HT1080 (cell line): ENCODE measurements around the gene FAM72B. TPM values are rescaled to one million over a fixed set of nuclear protein-coding genes. Genes with fewer than 3 reads are reported as not detected.
A peak's percentile ranks its signal among the peaks of the same experiment; 100 is the strongest.
"Not testable (repeated sequence)": the region's sequence is repeated elsewhere in the genome, so short reads cannot be mapped to it uniquely, and the experiment has no call there.

ENCODE experiments used
- DNase-seq: peaks from one replicate; pipeline ENCODE4 v3.0.0-alpha.2; 2015; ENCODE audit warnings: low read depth
- total RNA-seq: library from RNA; depleted of rRNA; stranded (reverse); fragments of >200 nt; shearing (Covaris generic); gene quantifications from 2 replicates; pipeline ENCODE4 v1.2.3, GENCODE V29; 2014

FAM72B gene
- total RNA-seq, 1 experiment from 2014 or later: 16.0 TPM

DNA sequence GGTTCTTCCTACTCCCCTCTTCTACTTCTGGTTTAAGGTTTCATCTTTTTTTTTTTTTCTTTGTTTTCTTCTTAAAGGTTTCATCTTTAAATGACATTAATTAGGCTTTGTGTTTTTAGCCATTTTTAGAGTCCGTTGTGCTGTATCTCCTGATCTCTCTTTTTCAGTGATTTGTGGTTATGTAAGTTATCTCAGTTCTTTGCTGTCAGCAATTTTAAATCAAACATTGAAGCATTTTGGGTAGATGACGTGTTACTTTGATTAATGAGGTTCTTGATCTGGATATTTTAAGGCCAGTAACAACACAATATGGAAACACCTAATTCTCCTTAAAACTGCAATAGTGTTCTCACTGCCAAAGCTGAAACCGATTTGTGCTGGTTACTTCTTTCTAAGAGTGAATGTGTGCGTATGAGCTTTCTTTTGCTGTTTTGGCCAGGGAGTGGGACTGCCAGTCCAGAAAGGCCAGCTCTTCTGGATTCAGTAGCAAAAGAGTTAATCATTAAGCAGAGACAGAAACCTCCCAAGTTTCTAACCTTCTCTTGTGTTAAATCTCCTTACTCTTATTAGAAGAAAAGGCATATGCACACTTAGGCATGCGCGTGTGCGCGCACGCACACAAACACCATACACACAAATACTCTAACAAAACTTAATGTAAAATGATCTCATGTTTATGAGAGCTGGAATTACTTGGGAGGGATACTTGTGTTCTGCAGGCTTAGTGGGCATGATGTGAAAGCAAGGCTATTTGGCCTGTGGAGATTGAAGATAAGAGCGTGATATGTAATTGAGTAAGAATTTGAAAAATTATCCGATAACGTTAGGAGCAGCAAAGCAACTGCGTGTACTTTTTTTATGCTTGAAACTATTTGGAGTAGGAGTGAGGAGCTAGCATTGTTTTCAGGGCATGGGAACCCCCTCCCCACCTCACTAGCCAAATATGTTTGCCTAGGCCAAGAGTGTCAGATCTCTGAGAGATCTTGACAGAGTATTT, 17.1 kb upstream of the FAM72B start:
- not testable (repeated sequence) for DNase-seq

DNA sequence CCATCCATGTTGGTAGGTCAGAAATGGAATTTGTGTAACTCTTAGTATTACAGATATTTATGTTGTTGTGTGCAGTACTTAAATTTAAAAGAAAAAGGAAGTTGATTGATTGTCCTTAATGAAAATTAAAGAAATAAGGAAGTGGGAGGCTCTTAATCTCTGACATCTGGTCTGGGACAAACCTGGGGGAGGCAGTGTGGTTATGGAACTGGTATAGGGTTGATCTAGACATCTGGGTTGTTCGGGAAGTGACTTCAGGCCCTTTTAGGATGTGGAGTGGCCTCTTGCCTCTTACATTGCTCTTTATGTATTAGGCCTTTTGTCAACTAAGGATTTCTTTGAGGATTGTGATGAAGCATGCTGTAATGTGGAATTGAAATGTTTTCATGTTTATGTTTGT, 16.1 kb upstream of the FAM72B start:
- DNase-seq: not testable (repeated sequence)

DNA sequence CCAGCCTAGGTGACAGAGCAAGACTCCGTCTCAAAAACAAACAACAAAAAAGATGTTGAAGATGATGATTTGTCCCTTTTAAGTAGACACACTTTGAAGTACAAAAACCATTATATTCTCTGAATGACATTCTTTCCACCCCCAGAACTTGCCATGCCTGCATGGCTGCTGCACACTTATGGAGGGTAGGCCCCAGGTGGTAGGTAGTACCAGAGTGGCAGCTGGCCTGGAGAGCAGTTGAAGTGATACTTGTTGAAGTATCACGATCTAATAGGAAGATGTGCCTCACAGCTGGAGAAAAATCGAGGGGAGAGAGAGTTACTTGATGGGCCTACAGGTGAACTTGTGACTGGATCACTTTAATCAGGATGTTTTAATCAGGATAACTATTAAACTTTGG, 15.6 kb upstream of the FAM72B start:
- not testable (repeated sequence) for DNase-seq

DNA sequence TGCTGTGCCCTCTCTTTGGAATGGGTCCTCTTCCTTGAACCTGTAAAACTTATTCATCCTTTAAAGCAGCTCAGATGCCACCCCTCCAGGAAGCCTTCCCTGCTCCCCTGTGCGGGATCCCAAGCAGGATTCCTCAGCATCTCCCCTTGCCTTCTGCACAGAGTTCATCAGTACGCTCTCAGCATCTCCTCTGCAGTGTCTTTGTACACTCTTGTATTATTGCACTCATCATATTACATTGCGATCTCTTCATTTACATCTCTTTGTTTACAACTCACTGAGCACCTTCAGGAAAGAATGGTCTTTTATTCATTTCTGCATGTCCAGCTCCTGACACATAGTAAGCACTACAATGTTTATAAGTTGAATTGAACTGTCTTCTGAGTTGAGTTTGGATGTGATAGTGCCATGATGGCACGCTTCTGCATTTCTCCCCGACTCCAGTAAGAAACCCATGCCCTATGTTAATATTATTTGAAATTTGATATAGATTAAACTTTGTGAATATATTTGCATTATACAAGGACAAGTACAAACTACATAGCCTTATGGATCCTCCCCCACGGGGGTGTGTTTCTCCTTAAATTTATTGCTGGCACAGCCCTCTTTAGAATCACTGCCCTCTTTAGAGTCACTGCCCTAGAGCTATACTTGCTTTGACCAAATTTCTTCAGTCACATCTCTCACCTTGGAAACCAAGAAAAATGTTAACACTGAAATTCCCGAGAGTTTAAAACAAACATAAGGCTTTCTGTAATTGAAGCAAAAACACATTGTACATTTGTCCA, 13.1 kb upstream of the FAM72B start:
- not testable (repeated sequence) for DNase-seq

DNA sequence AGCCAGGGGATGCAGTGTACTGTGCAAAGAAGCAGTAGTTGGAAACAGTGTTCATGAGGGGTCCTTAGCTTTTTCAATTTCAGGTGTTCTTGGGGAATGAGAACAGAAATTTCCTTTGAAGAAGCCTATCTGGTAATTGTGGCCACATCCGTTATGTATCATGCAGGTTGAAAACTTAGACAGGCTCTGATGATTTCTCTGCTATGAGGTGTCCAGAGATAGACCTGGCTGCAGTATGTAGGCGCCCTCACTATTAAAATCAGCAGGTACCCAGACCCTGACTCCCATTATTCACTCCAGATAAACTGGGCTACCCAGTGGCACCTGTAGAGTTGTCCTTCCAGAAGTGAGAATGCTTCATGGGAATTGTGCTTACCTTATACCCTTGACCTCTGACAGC, 8.4 kb upstream of the FAM72B start:
- DNase-seq: not testable (repeated sequence)

DNA sequence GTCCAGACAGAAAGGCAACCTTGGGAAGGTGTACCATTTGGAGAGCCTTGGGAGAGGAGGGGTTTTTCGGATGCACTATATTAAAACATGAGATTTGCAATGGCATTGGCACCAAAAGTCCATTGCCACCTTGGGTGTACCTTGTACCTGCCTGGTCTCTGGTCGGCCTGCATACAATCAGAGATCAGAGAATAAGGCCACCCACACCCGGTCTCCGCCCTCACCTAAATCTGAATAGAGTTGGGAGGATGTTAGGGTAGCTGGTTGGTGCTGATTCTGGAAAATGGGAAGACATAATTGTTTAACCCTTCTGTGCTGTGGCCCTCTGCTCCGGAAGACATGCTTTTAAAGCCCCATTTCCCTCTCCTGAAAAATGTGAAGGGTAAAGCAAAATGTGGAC, 3.8 kb upstream of the FAM72B start:
- DNase-seq: not testable (repeated sequence)

DNA sequence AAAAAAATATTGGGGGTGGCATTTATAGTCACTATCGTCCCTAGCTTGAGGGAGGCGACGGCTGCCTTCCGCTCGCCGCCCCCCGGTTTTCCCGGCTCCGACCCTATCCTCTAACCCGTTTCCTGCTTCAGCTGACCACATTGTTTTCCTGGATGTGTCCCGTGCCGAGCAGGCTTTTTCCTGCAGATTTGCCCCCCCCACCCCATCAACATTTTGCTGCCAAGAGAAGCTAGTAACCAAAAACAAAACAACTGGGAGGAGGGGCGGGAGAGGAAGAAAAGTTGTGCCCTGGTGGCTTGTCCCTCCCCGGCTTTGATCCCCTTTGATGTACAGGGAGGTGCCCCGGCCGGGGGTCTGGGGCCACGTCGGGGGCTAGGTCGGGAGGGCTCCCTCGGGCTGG, 2.1 kb upstream of the FAM72B start:
- DNase-seq: not testable (repeated sequence)

DNA sequence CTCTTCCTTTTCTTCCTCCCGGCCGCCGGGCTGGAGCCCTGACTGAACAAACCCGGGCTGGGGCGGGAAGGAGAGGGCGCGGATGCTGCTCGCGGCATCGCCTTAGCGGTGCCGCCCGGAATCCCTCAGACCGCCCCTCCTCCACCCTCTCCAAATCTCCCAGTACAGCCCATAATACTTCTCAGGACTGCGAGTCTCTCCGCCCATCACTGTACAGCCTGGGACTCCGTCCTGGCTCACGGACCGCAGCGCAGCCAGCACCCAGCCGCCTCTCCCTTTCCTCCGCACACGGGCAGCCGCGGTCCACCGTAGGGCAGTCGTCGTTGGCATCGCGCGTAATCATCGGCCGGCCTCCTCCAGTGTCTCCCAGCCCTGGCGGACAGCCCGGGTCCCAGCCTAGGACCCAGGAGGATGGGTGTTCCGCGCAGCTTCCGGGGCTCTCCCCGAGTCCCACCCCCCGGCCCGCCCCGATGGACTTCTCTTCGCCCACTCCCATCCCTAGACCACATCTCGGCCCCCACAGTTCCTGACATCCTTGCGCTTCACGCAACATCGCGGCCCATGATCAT, 1.1 kb upstream of the FAM72B start:
- not testable (repeated sequence) for DNase-seq

DNA sequence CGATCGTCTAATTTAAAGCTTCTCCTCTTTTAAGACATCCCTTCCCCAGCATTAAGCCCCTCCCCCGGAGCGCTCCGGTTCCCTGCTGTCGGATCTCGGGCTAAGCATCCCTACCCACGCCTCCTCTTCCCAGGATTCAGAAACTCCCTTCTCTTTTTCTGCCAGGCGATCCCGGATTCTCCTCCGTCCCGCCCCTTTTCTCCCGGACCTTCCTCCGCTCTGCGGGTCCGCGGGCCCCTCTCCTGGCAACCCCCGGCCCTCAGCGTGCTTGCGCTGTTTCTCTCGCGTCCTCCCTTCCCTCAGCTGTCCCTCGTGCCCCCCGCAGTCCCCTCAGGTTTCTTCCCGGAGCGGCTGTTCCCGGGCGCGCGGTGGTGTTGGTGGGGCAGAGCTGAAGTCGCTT, 273 bp downstream of the FAM72B start:
- DNase-seq: peak; percentile 39

DNA sequence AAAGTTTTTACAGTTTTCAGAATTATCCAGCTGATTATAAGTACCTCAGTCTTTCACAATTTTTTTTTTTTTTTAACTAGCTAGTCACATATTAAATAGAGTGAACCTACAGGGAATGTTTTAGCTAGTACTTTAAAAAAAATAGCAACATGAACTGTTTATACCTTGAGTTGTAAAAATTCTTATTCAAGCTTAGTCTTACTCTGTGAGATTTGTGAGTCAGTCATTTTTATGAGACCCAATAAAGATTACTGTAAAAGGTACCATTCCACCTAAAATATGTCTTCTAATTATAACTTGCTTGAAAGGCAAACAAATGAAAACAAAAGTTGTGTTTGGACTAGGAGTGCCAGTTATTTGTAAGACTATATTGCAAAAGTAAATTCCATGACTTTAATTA, 5.9 kb downstream of the FAM72B start:
- not testable (repeated sequence) for DNase-seq

DNA sequence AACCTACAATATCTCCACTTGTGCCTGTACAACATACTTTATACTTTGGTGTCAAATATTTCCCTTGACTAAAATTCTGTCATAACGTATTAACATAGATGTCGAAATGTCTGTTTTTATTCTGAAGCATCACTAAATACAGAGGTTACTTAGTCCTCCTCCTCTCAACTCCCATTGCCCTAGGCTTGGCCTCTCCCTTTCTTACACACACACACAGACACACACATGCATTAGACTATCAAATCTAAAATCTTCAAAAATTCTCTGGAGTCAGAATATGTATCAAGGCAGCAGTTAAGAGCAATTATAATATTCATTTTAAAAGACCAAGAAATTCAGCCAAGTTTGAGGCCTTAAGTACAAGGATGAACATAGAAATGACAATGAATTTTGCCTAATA, 7.5 kb downstream of the FAM72B start:
- not testable (repeated sequence) for DNase-seq

DNA sequence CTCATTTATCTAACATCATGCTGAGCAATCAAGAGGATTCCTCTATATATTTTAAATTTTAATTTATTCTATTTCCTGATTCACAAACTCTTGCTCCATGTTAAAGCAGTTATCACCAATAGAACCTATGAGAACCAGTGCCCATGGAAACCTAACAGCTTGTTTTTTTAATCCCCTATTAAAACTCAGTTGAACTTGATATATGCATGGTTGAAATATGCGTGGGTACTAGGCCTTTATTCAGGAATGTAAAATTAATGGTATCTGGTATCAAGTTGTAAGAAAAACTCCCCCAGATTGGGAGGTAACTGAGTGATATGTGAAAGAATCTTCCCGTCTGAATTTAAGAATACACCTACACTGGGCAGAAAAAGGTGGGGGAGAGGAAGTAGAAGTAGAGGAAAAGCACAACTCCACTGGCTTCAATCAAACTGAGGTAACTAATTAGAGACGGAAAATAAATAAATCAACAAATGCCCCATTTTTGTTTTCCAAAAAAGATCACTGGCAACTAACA, 15.9 kb downstream of the FAM72B start:
- DNase-seq: not testable (repeated sequence)

DNA sequence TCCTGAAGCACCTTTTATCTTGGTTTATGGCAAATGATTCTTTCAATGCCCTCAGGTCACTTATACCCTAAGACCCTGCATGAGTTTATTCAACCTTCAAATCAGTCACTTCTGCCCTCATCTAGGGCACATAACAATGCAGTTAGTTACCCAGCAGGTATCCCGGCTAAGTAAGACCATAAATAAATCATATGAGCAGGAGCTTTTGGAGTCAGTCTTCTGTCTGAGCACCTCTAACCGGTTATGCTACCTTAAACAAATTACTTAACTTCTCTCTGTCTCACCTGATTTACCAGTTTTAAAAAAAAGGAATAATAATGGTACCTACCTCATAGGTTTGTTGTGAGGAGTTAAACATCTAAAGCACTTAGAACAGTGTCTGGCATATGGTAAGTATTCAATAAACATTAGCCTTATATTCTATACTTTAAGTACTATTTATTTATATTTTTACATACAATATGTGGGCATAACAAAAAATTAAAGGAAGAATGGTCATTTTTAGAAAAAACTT, 16.9 kb downstream of the FAM72B start:
- DNase-seq: not testable (repeated sequence)

DNA sequence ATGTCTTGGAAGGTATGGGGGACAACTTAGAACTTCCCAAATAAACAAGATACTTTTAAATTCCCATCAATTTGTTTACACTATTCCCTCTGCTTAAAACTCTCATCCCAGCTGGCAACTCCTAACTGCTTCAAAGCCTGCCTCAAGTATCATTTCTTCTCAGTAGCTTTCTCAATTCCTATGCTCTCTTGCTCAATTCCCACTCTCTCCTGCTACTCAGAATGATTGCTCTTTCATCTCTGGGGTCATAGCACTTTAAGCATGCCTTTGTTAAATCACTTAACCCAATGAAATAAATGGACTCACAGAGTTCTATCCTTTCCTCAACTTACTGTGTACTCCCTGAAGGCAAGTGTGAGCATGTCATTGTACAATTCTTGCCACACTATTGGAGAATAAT, 18.8 kb downstream of the FAM72B start:
- DNase-seq: not testable (repeated sequence)

DNA sequence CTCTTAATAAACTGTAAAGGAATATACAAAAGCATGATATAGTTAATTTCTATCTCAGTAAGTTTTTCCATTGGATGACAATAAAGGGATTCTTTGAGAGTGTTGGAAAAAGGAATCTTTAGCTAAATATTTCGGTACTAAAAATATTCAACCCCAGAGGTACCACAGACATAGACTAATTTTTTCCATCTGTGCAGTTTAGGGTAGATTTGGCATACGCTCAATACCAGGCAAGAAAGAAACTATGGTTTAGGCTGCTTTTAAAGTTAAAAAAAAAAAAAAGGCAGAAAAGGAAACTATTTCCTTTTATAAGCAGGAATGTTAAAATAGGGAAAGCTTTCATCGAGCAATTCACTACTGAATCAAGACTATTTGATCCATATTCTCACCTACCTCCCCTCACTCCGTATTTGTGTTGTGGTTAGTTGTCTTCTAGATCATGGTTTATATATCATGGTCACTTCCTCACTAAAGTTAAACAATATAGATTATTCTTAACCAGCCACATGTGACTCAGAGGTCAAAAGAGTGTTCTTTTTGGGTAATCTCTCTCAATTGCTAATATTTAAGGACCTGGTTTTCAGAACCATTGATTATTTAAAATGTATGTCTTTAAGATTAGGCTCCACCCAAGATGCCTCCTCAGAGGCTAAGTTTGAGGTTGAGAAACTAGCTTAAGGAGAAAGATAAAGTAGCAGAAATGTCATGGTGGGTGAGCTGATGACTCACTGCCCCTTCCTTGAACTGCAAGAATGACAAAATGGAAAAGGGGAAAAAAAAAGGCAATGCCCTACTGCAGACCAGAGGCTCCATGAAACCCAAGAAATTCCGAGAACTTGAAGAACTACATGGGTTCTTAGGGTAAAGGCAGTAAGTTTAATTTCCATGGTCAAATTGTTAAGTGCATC, 20.0 kb downstream of the FAM72B start:
- peak; percentile 78 for DNase-seq

DNA sequence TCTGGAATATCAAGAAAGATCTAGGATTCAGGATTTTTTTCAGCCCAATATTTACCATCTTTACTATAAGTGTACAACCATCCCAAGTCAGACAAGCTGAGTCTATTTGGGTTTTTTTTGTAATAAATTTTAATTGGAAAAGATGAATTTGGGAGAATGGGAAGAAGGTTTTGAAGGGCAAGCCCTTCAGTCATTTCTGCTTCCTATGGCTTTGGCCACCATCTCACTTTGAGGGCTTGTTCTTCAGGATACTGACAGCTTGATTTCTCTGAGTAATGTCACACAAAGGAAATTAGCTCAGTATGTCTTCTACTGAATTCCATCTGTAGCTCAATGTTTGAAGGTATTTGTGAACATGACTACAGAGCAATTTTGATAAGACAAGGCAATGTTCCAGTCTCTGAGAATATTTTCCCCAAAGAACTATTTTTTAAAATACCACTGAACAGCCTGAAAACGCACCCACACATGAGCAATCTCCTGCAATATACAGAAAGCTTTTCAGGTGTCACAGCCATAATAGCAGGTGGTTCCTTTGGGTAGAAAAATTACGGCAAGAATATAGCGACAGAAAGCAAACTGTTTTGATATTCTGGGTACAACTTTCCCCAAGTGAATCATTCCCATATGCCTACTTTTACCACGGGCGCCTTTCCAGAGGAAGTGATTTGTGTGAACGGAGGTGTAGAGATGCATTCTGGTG, 22.8 kb downstream of the FAM72B start:
- not testable (repeated sequence) for DNase-seq

DNA sequence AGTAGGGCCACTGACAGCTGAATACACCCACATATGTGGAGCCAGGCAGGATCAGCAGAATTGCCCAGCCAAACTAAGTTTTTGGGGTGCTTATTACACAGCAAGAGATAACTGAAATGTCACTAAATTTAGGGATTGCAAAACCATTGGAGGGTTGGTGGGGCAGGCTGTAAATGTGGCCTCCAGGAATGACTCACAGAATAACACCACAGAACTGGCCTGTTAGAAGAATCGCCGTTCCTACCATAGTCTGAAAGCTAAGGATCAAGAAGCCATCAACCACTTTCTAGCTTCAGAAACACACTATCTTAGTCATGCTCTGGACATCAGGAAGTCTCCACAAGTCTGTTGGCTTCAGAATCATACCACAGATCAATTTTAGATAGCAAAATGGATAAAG, 24.0 kb downstream of the FAM72B start:
- not testable (repeated sequence) for DNase-seq

DNA sequence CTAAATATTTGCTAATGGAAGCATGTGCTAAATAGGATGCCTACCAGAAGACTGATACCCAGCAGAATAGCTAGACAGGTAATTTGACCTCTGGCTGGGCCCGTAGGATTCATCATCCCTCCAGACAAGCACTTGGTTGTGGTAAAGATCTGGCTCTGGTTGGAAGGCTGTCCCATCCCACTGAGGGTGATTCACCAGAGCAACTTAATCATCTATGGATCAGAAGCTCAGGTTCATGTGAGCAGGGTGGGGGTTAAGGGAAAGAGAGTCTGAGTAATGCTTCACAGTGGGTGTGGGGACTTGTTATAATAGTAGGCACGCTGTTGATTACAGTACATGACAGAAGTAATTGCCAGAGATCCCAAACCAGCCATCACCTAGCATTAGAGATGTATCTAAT, 26.5 kb downstream of the FAM72B start:
- not testable (repeated sequence) for DNase-seq

DNA sequence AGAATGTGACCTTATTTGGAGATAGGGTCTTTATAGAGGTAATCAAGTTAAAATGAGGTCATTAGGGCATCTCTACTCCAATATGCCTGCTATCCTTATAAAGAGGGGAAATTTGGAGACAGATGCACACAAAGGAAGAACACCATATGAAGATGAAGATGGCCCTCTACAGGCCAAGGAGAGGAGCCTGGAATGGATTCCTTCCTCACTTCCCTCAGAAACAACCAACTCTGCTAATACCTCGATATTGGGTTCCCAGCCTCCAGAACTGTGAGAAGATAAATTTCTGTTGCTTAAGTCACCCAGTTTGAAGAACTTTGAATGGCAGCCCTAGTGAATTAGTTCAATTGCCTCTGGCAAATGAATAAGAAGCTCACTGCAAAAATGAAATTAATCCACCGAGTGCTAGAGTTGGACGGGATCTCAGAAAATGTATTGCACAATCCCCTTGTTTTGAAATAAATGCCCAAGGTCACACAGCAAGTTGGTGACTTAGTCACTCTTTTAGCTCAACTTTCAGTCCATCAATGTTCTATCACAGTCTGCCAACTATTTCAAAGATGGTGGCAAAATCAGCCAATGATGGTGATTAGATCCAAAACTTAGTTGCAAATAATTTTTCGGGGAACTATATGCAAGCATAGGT, 27.1 kb downstream of the FAM72B start:
- DNase-seq: not testable (repeated sequence)
